Thyroid gland (tissue), 4 donors: ENCODE results near the gene SELP. TPM values are rescaled to one million over a fixed set of nuclear protein-coding genes. Genes with fewer than 3 reads are reported as not detected.
"Not testable (repeated sequence)": the region's sequence is repeated elsewhere in the genome, so short reads cannot be mapped to it uniquely, and the experiment has no call there.

Source experiments
- DNase-seq, 2 donors: peaks; one replicate each; pipeline ENCODE4 v3.0.0-alpha.2; 2019
- H3K27ac ChIP-seq, 3 donors: fragments of 200-600 bp; sonication (generic); 1 replicate in 2 of 3; 2 replicates in 1 of 3; pipeline ENCODE4 v1.5.1; 2016 to 2019; ENCODE audit warnings: mild to moderate bottlenecking in 1 of 3, moderate library complexity in 1 of 3
- H3K27me3 ChIP-seq: fragments of 200-600 bp; sonication (generic); one replicate; pipeline ENCODE4 v1.5.1; 2019
- H3K36me3 ChIP-seq, 2 donors: fragments of 200-600 bp; sonication (generic); one replicate each; pipeline ENCODE4 v1.5.1; 2016 to 2019
- H3K4me1 ChIP-seq, 2 donors: fragments of 200-600 bp; sonication (generic); one replicate each; pipeline ENCODE4 v1.5.1; 2017 to 2019
- H3K4me3 ChIP-seq, 3 donors: fragments of 200-600 bp; sonication (generic); replicated peaks in 1 of 3; 1 replicate in 2 of 3; 2 replicates in 1 of 3; pipeline ENCODE4 v1.5.1; 2016; ENCODE audit warnings: mild to moderate bottlenecking in 1 of 3
- H3K9me3 ChIP-seq: fragments of 200-600 bp; sonication (generic); one replicate; pipeline ENCODE4 v1.5.1; 2017
- POLR2A ChIP-seq, 2 donors: fragments of 450-650 bp; IDR thresholded peaks; one replicate each; pipeline ENCODE4 v1.6.1; 2017; ENCODE audit warnings: antibody characterized with exemption in 2 of 2, mild to moderate bottlenecking in 2 of 2, moderate library complexity in 1 of 2
- WGBS, 2 donors: methylation state at CpG; one replicate each; pipeline ENCODE4 v1.1.5; 2017; 5-methylcytosine and 5-hydroxymethylcytosine counted together
- intact Hi-C: fragments of 100-400 bp; cut with DNase I; formaldehyde crosslinking; loops from one replicate; pipeline ENCODE4 v1.15.1; 2023
- total RNA-seq, 4 donors: library from RNA; depleted of rRNA; stranded (reverse); fragments of >200 nt; gene quantifications; one replicate each; pipeline ENCODE4 v1.2.3, GENCODE V29; 2016
- TF ChIP-seq, protein P1 (sequence below), 6 experiments: fragments of 200-600 bp in 3 of 6; fragments of 450-650 bp in 3 of 6; sonication (generic) in 3 of 6; IDR thresholded peaks; one replicate each; pipeline ENCODE4 v1.5.1; 2016 to 2019; ENCODE audit warnings: antibody characterized with exemption in 6 of 6, mild to moderate bottlenecking in 2 of 6, inconsistent platforms in 1 of 6, moderate library complexity in 1 of 6

SELP gene
- total RNA-seq, 4 donors from 2014 or later = 3.6 to 8.2 (median 5.4) TPM

- H3K36me3 ChIP-seq, H3K27me3 ChIP-seq, H3K4me3 ChIP-seq, DNase-seq, H3K4me1 ChIP-seq, H3K27ac ChIP-seq, intact Hi-C loops, H3K9me3 ChIP-seq: not testable (repeated sequence)
These were observed 28.9 kb upstream of the SELP start for GRCh38 chr1:169658777-169659176.

- no peaks in the 10 kb centered on the region for H3K36me3 ChIP-seq
- no peak for DNase-seq
- no peaks in the 10 kb centered on the region for H3K9me3 ChIP-seq
- intact Hi-C loops = no loop called here
- H3K4me1 ChIP-seq = no peaks in the 10 kb centered on the region
- no peaks in the 10 kb centered on the region for H3K27me3 ChIP-seq
- TF ChIP-seq, protein P1, sequence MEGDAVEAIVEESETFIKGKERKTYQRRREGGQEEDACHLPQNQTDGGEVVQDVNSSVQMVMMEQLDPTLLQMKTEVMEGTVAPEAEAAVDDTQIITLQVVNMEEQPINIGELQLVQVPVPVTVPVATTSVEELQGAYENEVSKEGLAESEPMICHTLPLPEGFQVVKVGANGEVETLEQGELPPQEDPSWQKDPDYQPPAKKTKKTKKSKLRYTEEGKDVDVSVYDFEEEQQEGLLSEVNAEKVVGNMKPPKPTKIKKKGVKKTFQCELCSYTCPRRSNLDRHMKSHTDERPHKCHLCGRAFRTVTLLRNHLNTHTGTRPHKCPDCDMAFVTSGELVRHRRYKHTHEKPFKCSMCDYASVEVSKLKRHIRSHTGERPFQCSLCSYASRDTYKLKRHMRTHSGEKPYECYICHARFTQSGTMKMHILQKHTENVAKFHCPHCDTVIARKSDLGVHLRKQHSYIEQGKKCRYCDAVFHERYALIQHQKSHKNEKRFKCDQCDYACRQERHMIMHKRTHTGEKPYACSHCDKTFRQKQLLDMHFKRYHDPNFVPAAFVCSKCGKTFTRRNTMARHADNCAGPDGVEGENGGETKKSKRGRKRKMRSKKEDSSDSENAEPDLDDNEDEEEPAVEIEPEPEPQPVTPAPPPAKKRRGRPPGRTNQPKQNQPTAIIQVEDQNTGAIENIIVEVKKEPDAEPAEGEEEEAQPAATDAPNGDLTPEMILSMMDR (IDR thresholded peaks at IDR 0.05) = no peak
- TF ChIP-seq POLR2A (IDR thresholded peaks at IDR 0.05) = no peak
- no peak overlapping the region for H3K4me3 ChIP-seq
- no peak overlapping the region for H3K27ac ChIP-seq
- 86 to 100% methylated on average over 2 of the region's 2 CpGs for WGBS, 2 donors
These were observed 23.9 kb upstream of the SELP start for GRCh38 chr1:169653873-169654272.

DNA sequence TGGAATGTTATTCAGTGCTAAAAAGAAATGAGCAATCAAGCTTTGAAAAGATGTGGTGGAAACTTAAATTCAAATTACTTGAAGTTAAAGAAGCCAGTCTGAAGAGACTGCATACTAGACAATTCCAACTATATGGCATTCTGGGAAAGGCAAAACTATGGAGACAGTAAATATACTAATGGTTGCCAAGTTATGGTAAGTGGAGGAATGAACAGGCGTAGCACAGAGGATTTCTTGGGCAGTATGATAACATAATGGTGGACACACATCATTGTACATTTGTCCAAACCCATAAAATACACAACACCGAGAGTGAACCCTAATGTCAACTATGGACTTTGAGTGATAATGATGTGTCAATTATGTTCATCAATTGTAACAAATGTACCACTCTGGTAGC lies 21.1 kb upstream of the SELP start:
- Histone ChIP-seq H3K27ac (no peak overlapping the region), H3K4me3 (no peak overlapping the region), H3K36me3 (no peaks in the 10 kb centered on the region), H3K9me3 (no peaks in the 10 kb centered on the region), H3K4me1 (no peaks in the 10 kb centered on the region), H3K27me3 (no peaks in the 10 kb centered on the region)
- TF ChIP-seq POLR2A (IDR thresholded peaks at IDR 0.05) = no peak
- TF ChIP-seq, protein P1 (IDR thresholded peaks at IDR 0.05) = no peak
- no peak for DNase-seq
- WGBS, 2 donors = 88 to 91% methylated on average over 2 of the region's 2 CpGs
- intact Hi-C loops = no loop called here

DNA sequence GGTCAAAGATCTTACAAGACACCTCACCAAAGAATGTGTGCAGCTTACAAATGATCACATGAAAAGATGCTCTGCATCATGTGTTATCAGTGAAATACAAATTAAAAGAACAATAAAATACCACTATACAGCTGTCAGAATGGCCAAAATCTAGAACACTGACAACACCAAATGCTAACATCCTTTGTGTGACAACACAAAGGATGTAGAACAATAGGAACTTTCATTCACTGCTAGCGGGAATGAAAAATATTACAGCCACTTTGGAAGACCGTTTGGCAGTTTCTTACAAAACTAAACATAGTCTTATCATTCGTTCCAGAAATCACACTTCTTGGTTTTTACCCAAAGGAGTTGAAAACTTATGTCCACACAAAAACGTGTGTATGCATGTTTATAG lies 20.6 kb upstream of the SELP start:
- no peak for DNase-seq
- Histone ChIP-seq H3K27me3 (no peaks in the 10 kb centered on the region), H3K4me3 (no peak overlapping the region), H3K4me1 (no peaks in the 10 kb centered on the region), H3K36me3 (no peaks in the 10 kb centered on the region), H3K27ac (no peak overlapping the region), H3K9me3 (no peaks in the 10 kb centered on the region)
- 60 to 70% methylated on average over 4 of the region's 4 CpGs for WGBS, 2 donors
- intact Hi-C loops = no loop called here
- no peak for TF ChIP-seq POLR2A (IDR thresholded peaks at IDR 0.05)
- TF ChIP-seq, protein P1 (IDR thresholded peaks at IDR 0.05) = no peak

GRCh38 chr1:169648709-169649108 lies 18.8 kb upstream of the SELP start:
- no peaks in the 10 kb centered on the region for H3K36me3 ChIP-seq
- H3K4me3 ChIP-seq = no peak overlapping the region
- TF ChIP-seq, protein P1 (IDR thresholded peaks at IDR 0.05) = no peak
- TF ChIP-seq POLR2A (IDR thresholded peaks at IDR 0.05) = no peak
- H3K9me3 ChIP-seq = no peaks in the 10 kb centered on the region
- WGBS, 2 donors = 54 to 78% methylated on average over 1 of the region's 1 CpG
- intact Hi-C loops = no loop called here
- H3K4me1 ChIP-seq = no peaks in the 10 kb centered on the region
- no peaks in the 10 kb centered on the region for H3K27me3 ChIP-seq
- no peak overlapping the region for H3K27ac ChIP-seq
- DNase-seq = no peak

DNA sequence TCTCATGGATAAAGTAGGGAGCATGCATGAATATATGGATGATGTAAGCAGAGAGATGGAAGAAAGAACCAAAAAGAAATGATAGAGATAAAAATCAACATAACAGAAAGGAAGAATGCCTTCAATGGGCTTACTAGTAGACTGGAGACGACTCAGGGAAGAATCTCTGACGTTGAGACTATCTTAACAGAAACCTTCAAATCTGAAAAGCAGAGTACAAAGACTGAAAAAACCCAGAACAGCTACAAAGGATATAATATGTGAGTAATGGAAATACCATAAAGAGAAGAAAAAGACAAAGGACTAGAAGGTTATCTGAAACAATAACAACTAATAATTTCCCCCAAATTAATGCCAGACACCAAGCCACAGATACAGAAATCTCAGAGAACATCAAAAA lies 18.3 kb upstream of the SELP start:
- no peak for TF ChIP-seq POLR2A (IDR thresholded peaks at IDR 0.05)
- TF ChIP-seq, protein P1 (IDR thresholded peaks at IDR 0.05) = no peak
- H3K36me3 ChIP-seq = no peaks in the 10 kb centered on the region
- WGBS, 2 donors = 66 to 80% methylated on average over 2 of the region's 2 CpGs
- no peaks in the 10 kb centered on the region for H3K27me3 ChIP-seq
- DNase-seq = no peak
- H3K4me1 ChIP-seq = no peaks in the 10 kb centered on the region
- H3K27ac ChIP-seq = no peak overlapping the region
- no peak overlapping the region for H3K4me3 ChIP-seq
- intact Hi-C loops = no loop called here
- no peaks in the 10 kb centered on the region for H3K9me3 ChIP-seq
